GM21529 (cell line): ENCODE data around the gene KBTBD2.
"Not testable (repeated sequence)": the region's sequence is repeated elsewhere in the genome, so short reads cannot be mapped to it uniquely, and the experiment has no call there.

ENCODE experiments used
- ATAC-seq: cut with Tn5 transposase; IDR thresholded peaks from one replicate; pipeline ENCODE4 v1.9.1; 2021; ENCODE audit not compliant: unreplicated experiment

Gene KBTBD2

GRCh38 chr7:32857063-32857462 is 34.5 kb downstream of the KBTBD2 start:
- not testable (repeated sequence) for ATAC-seq

DNA sequence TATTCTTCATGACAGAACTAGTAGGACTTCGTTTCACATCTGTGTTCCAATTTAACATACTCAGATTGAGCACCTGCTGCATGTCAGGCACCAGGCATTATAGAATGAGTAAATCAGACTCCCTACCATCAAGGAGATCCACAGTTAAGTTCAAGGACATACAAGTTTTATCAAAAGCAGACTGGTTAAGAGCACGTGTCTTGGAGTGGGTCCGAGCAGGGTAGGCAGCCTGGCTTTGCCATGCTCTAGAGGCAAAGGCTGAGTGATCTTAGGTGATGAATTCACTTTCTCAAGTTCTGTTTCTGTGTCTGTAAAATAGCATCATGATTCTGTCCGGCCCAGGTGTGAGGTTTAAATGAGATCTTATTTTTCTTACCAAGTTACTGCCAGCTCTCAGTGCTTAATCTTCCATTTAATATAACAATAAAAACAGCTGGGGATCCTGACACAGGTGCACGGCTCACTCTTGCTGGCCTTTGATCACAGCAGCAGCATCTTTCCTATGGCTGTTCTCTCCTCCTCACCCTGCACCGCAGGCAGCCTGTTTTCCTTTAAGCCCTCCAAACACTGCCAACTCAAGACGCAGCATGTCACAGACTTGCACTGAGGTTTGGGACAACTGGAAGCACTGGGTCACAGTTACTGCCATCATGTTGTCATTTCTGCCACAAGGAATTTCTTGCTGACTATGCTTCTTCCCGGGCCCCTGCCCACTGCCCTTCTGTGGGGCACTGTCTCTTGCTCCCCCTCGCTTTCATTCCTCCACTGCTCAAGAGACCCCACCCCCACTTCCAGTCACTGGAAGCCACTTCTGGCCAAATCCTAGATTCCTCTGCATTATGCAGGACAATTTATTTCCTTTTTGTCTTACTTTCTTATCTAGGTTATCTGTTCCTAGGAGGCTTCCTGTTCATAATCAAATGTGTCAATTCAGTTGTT is 35.5 kb downstream of the KBTBD2 start:
- not testable (repeated sequence) for ATAC-seq

DNA sequence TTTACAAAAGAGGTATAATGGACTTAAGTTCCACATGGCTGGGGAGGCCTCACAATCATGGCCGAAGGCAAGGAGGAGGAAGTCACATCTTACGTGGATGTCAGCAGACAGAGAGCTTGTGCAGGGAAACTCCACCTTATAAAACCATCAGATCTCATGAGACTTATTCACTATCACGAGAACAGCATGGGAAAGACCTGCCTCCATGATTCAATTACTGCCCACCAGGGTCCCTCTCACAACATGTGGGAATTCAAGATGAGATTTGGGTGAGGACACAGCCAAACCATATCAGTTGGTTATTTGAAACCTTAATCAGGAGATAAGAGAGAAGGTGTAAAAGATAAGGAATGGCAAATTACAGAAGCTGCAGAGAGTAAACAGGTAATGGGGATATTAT is 40.9 kb downstream of the KBTBD2 start:
- ATAC-seq: not testable (repeated sequence)

DNA sequence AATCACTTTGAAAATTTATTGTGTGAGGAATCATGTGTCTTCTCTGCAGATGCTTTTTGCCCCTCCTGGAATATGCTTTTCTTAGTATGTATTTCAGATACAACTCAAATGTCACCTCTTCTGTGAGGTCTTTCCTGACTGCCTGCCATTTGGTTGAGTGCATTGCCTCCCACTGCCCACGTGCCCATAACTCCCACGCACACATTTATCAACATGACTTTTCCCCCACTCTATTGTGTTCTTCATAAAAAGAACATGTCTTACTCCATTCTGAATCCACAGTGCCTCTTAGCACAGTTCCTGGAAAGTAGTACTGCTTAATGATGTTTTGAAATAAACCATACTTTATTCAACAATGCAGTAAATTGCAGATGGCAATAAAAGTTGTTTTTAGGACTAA is 42.9 kb downstream of the KBTBD2 start:
- not testable (repeated sequence) for ATAC-seq

- peak; percentile 100 for ATAC-seq
Observed at GRCh38 chr7:32846630-32847225, 44.8 kb downstream of the KBTBD2 start.

GRCh38 chr7:32844748-32845147 is 46.8 kb downstream of the KBTBD2 start:
- not testable (repeated sequence) for ATAC-seq

GRCh38 chr7:32843763-32844162 is 47.8 kb downstream of the KBTBD2 start:
- ATAC-seq: not testable (repeated sequence)

GRCh38 chr7:32839846-32840245 is 51.7 kb downstream of the KBTBD2 start:
- not testable (repeated sequence) for ATAC-seq

DNA sequence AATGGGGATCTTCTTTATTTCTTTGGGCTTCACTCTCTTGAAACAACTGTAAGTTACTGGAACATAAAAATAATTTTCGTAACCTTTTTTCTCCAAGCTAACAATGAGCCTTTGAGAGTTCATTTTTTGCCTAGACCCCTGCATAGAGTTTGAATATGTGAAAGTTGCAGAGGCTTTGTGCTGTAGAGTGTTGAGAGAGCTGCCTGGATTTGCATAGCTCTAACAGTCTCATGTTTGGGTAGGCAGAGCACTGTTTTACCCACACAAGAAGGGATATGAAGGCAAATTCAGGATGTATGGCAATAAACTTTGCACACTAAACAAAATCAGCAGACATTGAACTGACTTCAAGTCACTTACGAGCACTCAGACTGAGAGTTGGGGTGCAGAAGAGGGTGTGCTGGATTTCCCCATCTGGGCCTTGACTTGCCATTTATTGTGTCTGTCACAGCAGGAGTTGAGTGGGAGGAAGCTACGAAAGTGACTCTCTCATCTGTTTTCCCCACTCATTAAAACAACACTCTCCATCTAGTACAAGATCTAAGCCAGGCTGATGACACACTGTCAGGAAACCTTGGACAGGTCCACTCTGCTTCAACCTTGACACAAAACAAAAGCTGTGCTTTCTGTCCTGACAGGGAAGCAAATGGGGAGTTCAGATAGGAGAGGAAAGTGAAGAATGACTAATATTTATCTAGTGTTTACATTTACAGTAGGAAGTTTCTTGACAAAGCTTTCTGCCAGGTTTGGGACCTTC is 62.4 kb downstream of the KBTBD2 start:
- peak; percentile 92 for ATAC-seq
